ENCODE data around the gene TFR2. TPM values are rescaled to one million over a fixed set of nuclear protein-coding genes. Genes with fewer than 3 reads are reported as not detected.
A peak's percentile ranks its signal among the peaks of the same experiment; 100 is the strongest.

TFR2 gene
- total RNA-seq, 1 experiment from 2014 or later, result 5.7 TPM

DNA sequence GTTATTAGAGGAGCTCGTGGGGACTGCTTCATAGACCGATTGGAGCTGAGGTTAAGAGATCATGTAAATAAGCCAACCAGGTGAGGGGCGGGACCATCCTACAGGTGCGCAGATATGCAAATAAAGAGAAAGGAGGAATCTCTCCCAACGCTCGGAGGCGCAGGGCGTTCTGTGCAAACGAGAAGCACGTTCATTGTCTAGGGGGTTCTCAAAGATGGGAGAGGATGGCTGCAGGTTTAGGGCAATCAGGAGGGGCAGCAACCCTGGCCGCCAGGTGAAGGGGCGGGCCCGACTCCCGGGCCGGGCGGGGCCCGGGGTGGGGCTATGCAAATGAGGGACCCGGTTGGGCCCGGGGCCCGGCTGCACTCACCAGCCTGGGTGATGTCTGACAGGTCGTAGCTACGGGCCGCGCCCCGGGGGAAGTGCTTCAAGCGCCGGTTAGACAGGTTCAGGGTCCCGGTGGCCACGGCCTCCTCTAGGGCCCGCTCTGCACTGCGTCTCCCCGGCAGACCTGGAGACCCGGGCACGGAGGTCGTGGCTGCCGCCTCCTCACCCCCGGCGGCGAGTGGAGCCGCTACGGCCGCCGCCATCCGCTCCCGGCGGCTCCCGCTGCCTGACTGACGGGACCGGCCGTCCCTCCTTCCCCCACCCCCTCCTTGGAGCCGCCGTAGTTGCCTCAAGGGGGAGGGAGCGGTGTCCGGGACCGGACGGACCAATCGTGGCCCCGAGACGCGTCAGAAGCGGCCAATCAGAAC lies 55.7 kb downstream of the TFR2 start, which contains the start of gene LRCH4 (continued):
- TF ChIP-seq, protein P1, sequence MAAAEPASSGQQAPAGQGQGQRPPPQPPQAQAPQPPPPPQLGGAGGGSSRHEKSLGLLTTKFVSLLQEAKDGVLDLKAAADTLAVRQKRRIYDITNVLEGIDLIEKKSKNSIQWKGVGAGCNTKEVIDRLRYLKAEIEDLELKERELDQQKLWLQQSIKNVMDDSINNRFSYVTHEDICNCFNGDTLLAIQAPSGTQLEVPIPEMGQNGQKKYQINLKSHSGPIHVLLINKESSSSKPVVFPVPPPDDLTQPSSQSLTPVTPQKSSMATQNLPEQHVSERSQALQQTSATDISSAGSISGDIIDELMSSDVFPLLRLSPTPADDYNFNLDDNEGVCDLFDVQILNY (CRISPR knock-in tag; IDR thresholded peaks at IDR 0.05), result no peak
- TF ChIP-seq ZMAT4 (CRISPR knock-in tag; IDR thresholded peaks at IDR 0.05), result peak; percentile 77; the same call in 1 of the 2 replicates
- TF ChIP-seq, protein P2, sequence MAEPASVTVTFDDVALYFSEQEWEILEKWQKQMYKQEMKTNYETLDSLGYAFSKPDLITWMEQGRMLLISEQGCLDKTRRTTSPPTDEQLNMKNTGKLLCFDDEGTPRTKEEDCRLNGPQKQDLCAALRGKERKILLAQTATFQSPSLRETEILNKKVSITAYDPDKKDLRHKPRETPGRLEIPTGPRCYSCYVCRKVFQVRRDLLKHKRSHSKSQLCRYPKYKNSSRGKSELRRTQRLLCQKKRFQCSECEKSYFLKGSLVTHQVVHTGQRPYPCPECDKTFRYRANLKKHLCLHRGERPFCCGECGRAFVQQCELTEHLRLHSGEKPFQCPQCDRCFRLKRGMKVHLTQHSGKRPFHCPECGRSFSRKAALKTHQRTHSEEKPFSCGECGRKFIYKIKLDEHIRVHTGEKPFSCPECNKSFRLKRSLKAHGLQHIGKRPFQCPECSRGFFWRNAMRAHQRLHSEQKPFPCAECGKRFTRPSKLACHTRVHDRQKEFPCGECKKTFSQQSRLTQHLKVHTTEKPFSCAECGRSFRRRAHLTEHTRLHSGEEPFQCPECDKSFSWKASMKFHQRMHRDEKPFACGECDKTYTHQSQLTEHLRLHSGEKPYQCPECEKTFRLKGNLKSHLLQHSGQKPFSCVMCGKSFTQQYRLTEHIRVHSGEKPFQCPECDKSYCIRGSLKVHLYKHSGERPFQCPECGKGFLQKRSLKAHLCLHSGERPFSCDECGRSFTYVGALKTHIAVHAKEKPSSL (CRISPR knock-in tag; conservative IDR thresholded peaks at IDR 0.05), result no peak
- no peak for TF ChIP-seq ZNF423 (CRISPR knock-in tag; IDR thresholded peaks at IDR 0.05)
- no peak for TF ChIP-seq ATF2 (CRISPR knock-in tag; IDR thresholded peaks at IDR 0.05; ENCODE audit: borderline replicate concordance, low read depth)
- TF ChIP-seq, protein P3, sequence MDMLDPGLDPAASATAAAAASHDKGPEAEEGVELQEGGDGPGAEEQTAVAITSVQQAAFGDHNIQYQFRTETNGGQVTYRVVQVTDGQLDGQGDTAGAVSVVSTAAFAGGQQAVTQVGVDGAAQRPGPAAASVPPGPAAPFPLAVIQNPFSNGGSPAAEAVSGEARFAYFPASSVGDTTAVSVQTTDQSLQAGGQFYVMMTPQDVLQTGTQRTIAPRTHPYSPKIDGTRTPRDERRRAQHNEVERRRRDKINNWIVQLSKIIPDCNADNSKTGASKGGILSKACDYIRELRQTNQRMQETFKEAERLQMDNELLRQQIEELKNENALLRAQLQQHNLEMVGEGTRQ (CRISPR knock-in tag; IDR thresholded peaks at IDR 0.05), result 0 out of 2 replicates have a peak, but pooled peaks have one; percentile 37
- TF ChIP-seq IRF2 (CRISPR knock-in tag; IDR thresholded peaks at IDR 0.05; ENCODE audit: borderline replicate concordance, low read depth), result no peak
- no peak for TF ChIP-seq NR1H2 (CRISPR knock-in tag; IDR thresholded peaks at IDR 0.05)
- TF ChIP-seq ZNF232 (CRISPR knock-in tag; IDR thresholded peaks at IDR 0.05), result 0 out of 2 replicates have a peak, but pooled peaks have one; percentile 18
- peak; percentile 73; the same call in 1 of the 2 replicates for TF ChIP-seq GABPB1 (CRISPR knock-in tag; IDR thresholded peaks at IDR 0.05)
- TF ChIP-seq JAZF1 (CRISPR knock-in tag; IDR thresholded peaks at IDR 0.05), result no peak
- TF ChIP-seq SP1 (CRISPR knock-in tag; conservative IDR thresholded peaks at IDR 0.05), result peak; percentile 95
- TF ChIP-seq SMAD3 (CRISPR knock-in tag; IDR thresholded peaks at IDR 0.05; ENCODE audit: borderline replicate concordance), result no peak
- TF ChIP-seq, protein P4, sequence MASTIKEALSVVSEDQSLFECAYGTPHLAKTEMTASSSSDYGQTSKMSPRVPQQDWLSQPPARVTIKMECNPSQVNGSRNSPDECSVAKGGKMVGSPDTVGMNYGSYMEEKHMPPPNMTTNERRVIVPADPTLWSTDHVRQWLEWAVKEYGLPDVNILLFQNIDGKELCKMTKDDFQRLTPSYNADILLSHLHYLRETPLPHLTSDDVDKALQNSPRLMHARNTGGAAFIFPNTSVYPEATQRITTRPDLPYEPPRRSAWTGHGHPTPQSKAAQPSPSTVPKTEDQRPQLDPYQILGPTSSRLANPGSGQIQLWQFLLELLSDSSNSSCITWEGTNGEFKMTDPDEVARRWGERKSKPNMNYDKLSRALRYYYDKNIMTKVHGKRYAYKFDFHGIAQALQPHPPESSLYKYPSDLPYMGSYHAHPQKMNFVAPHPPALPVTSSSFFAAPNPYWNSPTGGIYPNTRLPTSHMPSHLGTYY (CRISPR knock-in tag; IDR thresholded peaks at IDR 0.05), result no peak
- no peak for TF ChIP-seq RORB (CRISPR knock-in tag; IDR thresholded peaks at IDR 0.05)
- 0 out of 2 replicates have a peak, but pooled peaks have one; percentile 86 for TF ChIP-seq KAT7 (CRISPR knock-in tag; IDR thresholded peaks at IDR 0.05; ENCODE audit: borderline replicate concordance)
- peak; percentile 38; the same call in 1 of the 2 replicates for TF ChIP-seq ZNF532 (CRISPR knock-in tag; IDR thresholded peaks at IDR 0.05; ENCODE audit: borderline replicate concordance)
- TF ChIP-seq, protein P5, sequence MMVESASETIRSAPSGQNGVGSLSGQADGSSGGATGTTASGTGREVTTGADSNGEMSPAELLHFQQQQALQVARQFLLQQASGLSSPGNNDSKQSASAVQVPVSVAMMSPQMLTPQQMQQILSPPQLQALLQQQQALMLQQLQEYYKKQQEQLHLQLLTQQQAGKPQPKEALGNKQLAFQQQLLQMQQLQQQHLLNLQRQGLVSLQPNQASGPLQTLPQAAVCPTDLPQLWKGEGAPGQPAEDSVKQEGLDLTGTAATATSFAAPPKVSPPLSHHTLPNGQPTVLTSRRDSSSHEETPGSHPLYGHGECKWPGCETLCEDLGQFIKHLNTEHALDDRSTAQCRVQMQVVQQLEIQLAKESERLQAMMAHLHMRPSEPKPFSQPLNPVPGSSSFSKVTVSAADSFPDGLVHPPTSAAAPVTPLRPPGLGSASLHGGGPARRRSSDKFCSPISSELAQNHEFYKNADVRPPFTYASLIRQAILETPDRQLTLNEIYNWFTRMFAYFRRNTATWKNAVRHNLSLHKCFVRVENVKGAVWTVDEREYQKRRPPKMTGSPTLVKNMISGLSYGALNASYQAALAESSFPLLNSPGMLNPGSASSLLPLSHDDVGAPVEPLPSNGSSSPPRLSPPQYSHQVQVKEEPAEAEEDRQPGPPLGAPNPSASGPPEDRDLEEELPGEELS (CRISPR knock-in tag; IDR thresholded peaks at IDR 0.05), result 0 out of 2 replicates have a peak, but pooled peaks have one; percentile 37
- peak; percentile 87; the same call in 1 of the 2 replicates for TF ChIP-seq ZNF416 (CRISPR knock-in tag; IDR thresholded peaks at IDR 0.05)
- no peak for TF ChIP-seq STAT6 (CRISPR knock-in tag; conservative IDR thresholded peaks at IDR 0.05; ENCODE audit: low read depth)
- no peak for TF ChIP-seq CBFB (CRISPR knock-in tag; IDR thresholded peaks at IDR 0.05; ENCODE audit: low read depth)
